ENCODE measurements around the gene BMP7.

The BMP7 gene

GRCh38 chr20:57145089-57145631, 121.3 kb downstream of the BMP7 start:
- H3K4me3 ChIP-seq (ENCODE audit: extremely low read depth, insufficient read depth, low read length, poor library complexity, severe bottlenecking), result no peak overlapping the region
- 85 to 86% methylated on average over 6 to 7 of the region's 8 CpGs for WGBS, 2 experiments (ENCODE audit: insufficient coverage in 2 of 2)

DNA sequence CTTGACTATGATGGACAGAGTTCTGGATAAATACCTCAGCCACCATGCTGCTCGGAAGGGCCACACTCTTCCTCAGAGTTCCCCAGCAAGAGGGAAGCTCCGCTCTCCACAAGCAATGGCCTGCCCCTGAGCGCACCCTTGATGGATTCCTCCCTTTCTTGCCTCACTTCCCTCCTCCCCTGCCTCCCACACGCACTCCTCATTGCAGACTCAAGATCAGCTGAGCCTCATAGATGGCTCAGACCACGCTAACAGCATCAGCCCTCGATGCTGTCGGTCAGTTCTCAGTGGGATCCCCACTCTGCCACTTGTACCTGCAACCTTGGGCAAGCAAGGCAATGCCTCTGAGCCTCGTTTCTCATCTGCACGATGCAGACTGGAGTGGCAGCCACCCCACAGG, 123.3 kb downstream of the BMP7 start:
- Histone ChIP-seq H3K9me3 (ENCODE audit: control insufficient read depth, low read length) (no peaks in the 10 kb centered on the region), H3K36me3 (ENCODE audit: control insufficient read depth, insufficient read depth, low read length) (no peaks in the 10 kb centered on the region), H3K27ac (ENCODE audit: low read depth, low read length, severe bottlenecking) (no peak overlapping the region), H3K4me1 (ENCODE audit: control insufficient read depth, insufficient read depth, low read length, poor library complexity, severe bottlenecking) (no peaks in the 10 kb centered on the region), H3K4me3 (ENCODE audit: extremely low read depth, insufficient read depth, low read length, poor library complexity, severe bottlenecking) (no peak overlapping the region)
- WGBS, 2 experiments (ENCODE audit: insufficient coverage in 2 of 2), result 86 to 92% methylated on average over 6 to 9 of the region's 9 CpGs

More at GRCh38 chr20:57145089-57145631, 121.3 kb downstream of the BMP7 start:
- Histone ChIP-seq H3K36me3 (ENCODE audit: control insufficient read depth, insufficient read depth, low read length) (no peaks in the 10 kb centered on the region), H3K9me3 (ENCODE audit: control insufficient read depth, low read length) (no peaks in the 10 kb centered on the region), H3K27ac (ENCODE audit: low read depth, low read length, severe bottlenecking) (no peak overlapping the region), H3K4me1 (ENCODE audit: control insufficient read depth, insufficient read depth, low read length, poor library complexity, severe bottlenecking) (no peaks in the 10 kb centered on the region)

GRCh38 chr20:57142667-57143066, 123.8 kb downstream of the BMP7 start:
- H3K27ac ChIP-seq (ENCODE audit: low read depth, low read length, severe bottlenecking), result no peak overlapping the region
- H3K36me3 ChIP-seq (ENCODE audit: control insufficient read depth, insufficient read depth, low read length), result no peaks in the 10 kb centered on the region
- WGBS, 2 experiments (ENCODE audit: insufficient coverage in 2 of 2), result 90 to 91% methylated on average over 12 of the region's 12 CpGs
- no peak overlapping the region for H3K4me3 ChIP-seq (ENCODE audit: extremely low read depth, insufficient read depth, low read length, poor library complexity, severe bottlenecking)
- H3K4me1 ChIP-seq (ENCODE audit: control insufficient read depth, insufficient read depth, low read length, poor library complexity, severe bottlenecking), result no peaks in the 10 kb centered on the region
- H3K9me3 ChIP-seq (ENCODE audit: control insufficient read depth, low read length), result no peaks in the 10 kb centered on the region

- no peak overlapping the region for H3K4me3 ChIP-seq (ENCODE audit: extremely low read depth, insufficient read depth, low read length, poor library complexity, severe bottlenecking)
- H3K9me3 ChIP-seq (ENCODE audit: control insufficient read depth, low read length), result no peaks in the 10 kb centered on the region
- no CpG with 5 or more reads among the region's 1 CpG for WGBS, 2 experiments (ENCODE audit: insufficient coverage in 2 of 2)
- H3K36me3 ChIP-seq (ENCODE audit: control insufficient read depth, insufficient read depth, low read length), result no peaks in the 10 kb centered on the region
- H3K4me1 ChIP-seq (ENCODE audit: control insufficient read depth, insufficient read depth, low read length, poor library complexity, severe bottlenecking), result no peaks in the 10 kb centered on the region
- no peak overlapping the region for H3K27ac ChIP-seq (ENCODE audit: low read depth, low read length, severe bottlenecking)
These were observed 124.9 kb downstream of the BMP7 start for GRCh38 chr20:57141492-57141891.

- WGBS, 2 experiments (ENCODE audit: insufficient coverage in 2 of 2), result 74 to 79% methylated on average over 5 to 7 of the region's 7 CpGs
- no peak overlapping the region for H3K4me3 ChIP-seq (ENCODE audit: extremely low read depth, insufficient read depth, low read length, poor library complexity, severe bottlenecking)
- H3K4me1 ChIP-seq (ENCODE audit: control insufficient read depth, insufficient read depth, low read length, poor library complexity, severe bottlenecking), result no peaks in the 10 kb centered on the region
- no peak overlapping the region for H3K27ac ChIP-seq (ENCODE audit: low read depth, low read length, severe bottlenecking)
- H3K36me3 ChIP-seq (ENCODE audit: control insufficient read depth, insufficient read depth, low read length), result no peaks in the 10 kb centered on the region
- H3K9me3 ChIP-seq (ENCODE audit: control insufficient read depth, low read length), result no peaks in the 10 kb centered on the region
These were observed 126.0 kb downstream of the BMP7 start for GRCh38 chr20:57140416-57140965.

- 84 to 93% methylated on average over 6 to 7 of the region's 8 CpGs for WGBS, 2 experiments (ENCODE audit: insufficient coverage in 2 of 2)
- no peaks in the 10 kb centered on the region for H3K9me3 ChIP-seq (ENCODE audit: control insufficient read depth, low read length)
These were observed 126.9 kb downstream of the BMP7 start for GRCh38 chr20:57139342-57140093.

GRCh38 chr20:57138198-57138995, 128.0 kb downstream of the BMP7 start:
- H3K9me3 ChIP-seq (ENCODE audit: control insufficient read depth, low read length), result no peaks in the 10 kb centered on the region
- no peaks in the 10 kb centered on the region for H3K36me3 ChIP-seq (ENCODE audit: control insufficient read depth, insufficient read depth, low read length)
- no peak overlapping the region for H3K4me3 ChIP-seq (ENCODE audit: extremely low read depth, insufficient read depth, low read length, poor library complexity, severe bottlenecking)
- WGBS, 2 experiments (ENCODE audit: insufficient coverage in 2 of 2), result 92% methylated on average over 9 to 11 of the region's 17 CpGs
- H3K27ac ChIP-seq (ENCODE audit: low read depth, low read length, severe bottlenecking), result no peak overlapping the region
- no peaks in the 10 kb centered on the region for H3K4me1 ChIP-seq (ENCODE audit: control insufficient read depth, insufficient read depth, low read length, poor library complexity, severe bottlenecking)

More at GRCh38 chr20:57139342-57140093, 126.9 kb downstream of the BMP7 start:
- Histone ChIP-seq H3K36me3 (ENCODE audit: control insufficient read depth, insufficient read depth, low read length) (no peaks in the 10 kb centered on the region), H3K4me1 (ENCODE audit: control insufficient read depth, insufficient read depth, low read length, poor library complexity, severe bottlenecking) (no peaks in the 10 kb centered on the region), H3K27ac (ENCODE audit: low read depth, low read length, severe bottlenecking) (no peak overlapping the region), H3K4me3 (ENCODE audit: extremely low read depth, insufficient read depth, low read length, poor library complexity, severe bottlenecking) (no peak overlapping the region)

DNA sequence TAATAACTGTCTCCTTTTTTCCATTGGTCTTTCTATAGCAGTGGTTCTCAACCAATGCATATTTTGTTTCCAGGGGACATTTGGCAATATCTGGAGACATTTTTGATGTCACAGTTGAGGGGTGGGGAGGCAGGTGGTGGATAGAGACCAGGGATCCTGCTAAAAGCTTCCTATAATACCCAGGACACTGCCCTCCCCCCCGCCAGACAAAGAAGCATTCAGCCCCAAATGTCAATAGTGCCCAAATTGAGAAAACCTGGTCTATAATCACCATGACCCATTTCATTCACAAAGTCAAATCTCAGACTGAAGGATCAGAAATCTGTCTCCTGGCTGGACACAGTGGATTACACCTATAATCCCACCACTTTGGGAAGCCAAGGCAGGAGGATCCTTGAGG, 128.8 kb downstream of the BMP7 start:
- H3K36me3 ChIP-seq (ENCODE audit: control insufficient read depth, insufficient read depth, low read length), result no peaks in the 10 kb centered on the region
- 71 to 100% methylated on average over 1 of the region's 1 CpG for WGBS, 2 experiments (ENCODE audit: insufficient coverage in 2 of 2)
- no peak overlapping the region for H3K27ac ChIP-seq (ENCODE audit: low read depth, low read length, severe bottlenecking)
- no peaks in the 10 kb centered on the region for H3K4me1 ChIP-seq (ENCODE audit: control insufficient read depth, insufficient read depth, low read length, poor library complexity, severe bottlenecking)
- H3K4me3 ChIP-seq (ENCODE audit: extremely low read depth, insufficient read depth, low read length, poor library complexity, severe bottlenecking), result no peak overlapping the region
- H3K9me3 ChIP-seq (ENCODE audit: control insufficient read depth, low read length), result no peaks in the 10 kb centered on the region

DNA sequence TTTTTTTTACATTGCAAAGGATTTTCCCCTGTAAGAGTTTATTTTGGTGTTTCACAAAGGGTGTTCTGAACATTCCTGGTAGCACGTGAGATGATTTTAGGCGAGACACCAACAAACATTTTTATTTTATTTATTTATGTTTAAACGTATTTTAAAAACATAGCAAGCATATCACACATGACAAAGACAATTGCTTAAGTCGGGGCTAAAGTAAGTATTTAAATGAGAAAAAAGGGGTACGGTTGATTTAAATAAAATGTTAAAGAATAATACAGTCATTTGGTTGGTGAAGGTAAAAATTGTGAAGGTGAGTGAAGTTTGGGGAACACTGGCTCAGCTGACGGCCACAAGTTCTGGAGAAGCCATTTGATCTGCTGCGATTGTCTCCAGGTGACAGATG, 129.7 kb downstream of the BMP7 start:
- Histone ChIP-seq H3K9me3 (ENCODE audit: control insufficient read depth, low read length) (no peaks in the 10 kb centered on the region), H3K36me3 (ENCODE audit: control insufficient read depth, insufficient read depth, low read length) (no peaks in the 10 kb centered on the region), H3K4me3 (ENCODE audit: extremely low read depth, insufficient read depth, low read length, poor library complexity, severe bottlenecking) (no peak overlapping the region), H3K4me1 (ENCODE audit: control insufficient read depth, insufficient read depth, low read length, poor library complexity, severe bottlenecking) (no peaks in the 10 kb centered on the region), H3K27ac (ENCODE audit: low read depth, low read length, severe bottlenecking) (no peak overlapping the region)
- 86 to 100% methylated on average over 3 to 4 of the region's 7 CpGs for WGBS, 2 experiments (ENCODE audit: insufficient coverage in 2 of 2)

GRCh38 chr20:57135875-57136274, 130.6 kb downstream of the BMP7 start:
- Histone ChIP-seq H3K27ac (ENCODE audit: low read depth, low read length, severe bottlenecking) (no peak overlapping the region), H3K36me3 (ENCODE audit: control insufficient read depth, insufficient read depth, low read length) (no peaks in the 10 kb centered on the region), H3K9me3 (ENCODE audit: control insufficient read depth, low read length) (no peaks in the 10 kb centered on the region), H3K4me3 (ENCODE audit: extremely low read depth, insufficient read depth, low read length, poor library complexity, severe bottlenecking) (no peak overlapping the region), H3K4me1 (ENCODE audit: control insufficient read depth, insufficient read depth, low read length, poor library complexity, severe bottlenecking) (no peaks in the 10 kb centered on the region)
- 91 to 94% methylated on average over 5 of the region's 6 CpGs for WGBS, 2 experiments (ENCODE audit: insufficient coverage in 2 of 2)
